ENCODE results near the gene MED12L.
A peak's percentile ranks its signal among the peaks of the same experiment; 100 is the strongest.

MED12L gene

DNA sequence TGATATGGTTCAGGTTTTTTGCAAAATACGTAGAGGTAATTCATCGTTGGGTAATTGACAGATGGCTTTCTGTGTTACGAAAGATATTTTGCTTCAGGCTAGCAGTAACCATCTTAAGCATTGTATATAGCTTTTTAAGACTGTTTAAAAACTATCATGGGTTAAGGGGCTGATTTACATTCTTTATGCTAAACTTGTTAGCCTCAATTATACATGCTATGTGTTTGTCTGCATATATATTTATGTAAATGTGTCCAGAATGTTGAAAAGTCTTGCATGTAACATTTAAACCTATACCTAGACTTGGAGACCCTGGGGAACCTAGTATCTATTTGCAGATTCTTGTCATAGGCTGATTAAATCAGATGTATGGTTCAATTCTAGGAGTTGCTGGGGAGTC, 204.0 kb downstream of the MED12L start:
- DNase-seq (ENCODE audit: low read depth in 2 of 2) = no peak

DNA sequence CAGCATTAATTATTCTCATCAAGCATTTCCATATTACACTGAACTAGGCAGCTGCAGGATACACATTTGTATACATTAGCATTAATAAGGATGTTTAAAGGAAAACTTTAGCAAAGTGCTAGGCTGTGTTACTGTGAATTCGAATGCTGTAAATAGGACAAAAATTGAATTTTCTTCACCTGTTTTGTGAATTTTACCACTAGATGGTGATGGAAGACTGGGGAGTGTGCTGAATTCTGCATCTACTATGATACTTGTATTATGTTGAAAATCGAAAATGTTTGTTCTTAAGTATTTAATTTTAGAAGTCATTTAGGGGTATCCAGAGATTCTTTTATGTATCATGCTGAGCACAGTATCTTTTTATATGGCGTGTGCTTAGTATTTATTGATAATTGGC, 205.2 kb downstream of the MED12L start:
- DNase-seq (ENCODE audit: low read depth in 2 of 2) = no peak

DNA sequence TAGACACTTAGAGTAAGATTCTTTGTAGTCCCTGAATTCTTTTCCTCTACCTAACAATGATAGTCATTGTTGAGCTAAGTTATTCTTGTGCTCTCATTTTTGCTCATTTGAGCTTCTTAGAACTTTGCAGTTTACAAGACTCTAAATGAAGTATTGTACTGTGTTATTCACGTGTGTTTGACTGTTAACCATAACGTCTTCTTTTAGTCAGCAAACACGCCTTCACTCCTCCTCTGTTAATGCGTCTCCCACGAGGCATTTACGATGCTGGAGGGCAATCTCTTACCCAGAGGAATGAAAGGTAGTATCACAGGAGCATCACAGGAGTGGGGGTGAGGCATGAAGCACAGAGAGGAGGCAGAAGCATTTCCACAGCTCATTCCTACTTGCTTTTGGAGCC, 207.7 kb downstream of the MED12L start:
- DNase-seq (ENCODE audit: low read depth in 2 of 2) = no peak

DNA sequence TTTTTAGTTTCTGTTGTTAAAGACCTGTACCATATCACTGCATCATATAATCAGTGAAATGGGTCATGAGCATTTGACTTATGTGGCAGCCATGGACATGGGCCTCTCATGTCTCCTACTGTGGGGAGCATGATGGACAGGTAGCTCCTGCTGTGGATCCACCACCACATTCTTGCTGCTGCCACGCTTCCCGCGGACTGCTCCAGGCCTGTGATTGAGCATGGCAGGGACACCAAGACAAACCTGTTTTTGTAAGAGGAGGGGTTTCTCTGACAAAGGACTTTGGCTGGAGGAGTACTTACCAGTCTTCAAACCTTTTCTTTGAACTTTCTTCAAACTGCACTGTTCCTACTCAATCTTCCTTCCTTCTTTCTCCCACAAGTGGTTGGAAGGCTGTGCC, 210.8 kb downstream of the MED12L start:
- no peak for DNase-seq (ENCODE audit: low read depth in 2 of 2)

DNA sequence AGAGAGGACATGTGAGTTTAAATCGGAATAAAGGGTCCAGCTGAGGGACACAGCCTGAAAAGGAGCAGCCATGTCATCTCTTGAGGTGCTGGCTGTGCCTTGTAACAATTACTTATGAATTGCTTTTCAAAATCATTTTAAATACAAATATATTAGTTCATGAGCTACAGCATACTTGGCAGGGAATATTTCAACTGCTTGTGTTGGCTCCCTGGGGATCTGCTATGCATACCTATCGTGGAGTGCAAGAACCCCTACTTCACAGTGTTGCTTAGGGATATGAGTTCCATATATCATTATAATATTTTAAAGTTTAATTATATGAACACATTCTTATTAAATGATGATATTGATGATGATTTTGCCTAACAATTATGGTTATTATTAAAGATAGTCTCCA, 212.0 kb downstream of the MED12L start:
- DNase-seq (ENCODE audit: low read depth in 2 of 2) = no peak

DNA sequence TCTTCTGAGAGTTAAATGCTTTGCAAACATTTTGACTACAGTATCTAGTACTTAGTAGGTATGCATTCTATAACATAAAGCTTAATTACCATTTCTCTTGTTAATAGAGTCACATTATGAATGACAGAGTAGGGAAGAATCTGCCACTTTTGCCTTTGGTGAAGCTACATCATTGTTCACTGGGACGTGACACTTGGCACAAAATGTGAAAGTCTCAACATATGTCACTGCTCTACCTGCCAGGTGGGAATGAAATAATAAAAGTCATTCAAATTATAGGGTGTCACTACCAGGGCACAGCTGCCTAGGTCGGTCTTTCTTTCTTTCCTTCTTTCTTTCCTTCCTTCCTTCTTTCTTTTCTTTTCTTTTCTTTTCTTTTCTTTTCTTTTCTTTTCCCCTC, 213.5 kb downstream of the MED12L start:
- no peak for DNase-seq (ENCODE audit: low read depth in 2 of 2)

DNA sequence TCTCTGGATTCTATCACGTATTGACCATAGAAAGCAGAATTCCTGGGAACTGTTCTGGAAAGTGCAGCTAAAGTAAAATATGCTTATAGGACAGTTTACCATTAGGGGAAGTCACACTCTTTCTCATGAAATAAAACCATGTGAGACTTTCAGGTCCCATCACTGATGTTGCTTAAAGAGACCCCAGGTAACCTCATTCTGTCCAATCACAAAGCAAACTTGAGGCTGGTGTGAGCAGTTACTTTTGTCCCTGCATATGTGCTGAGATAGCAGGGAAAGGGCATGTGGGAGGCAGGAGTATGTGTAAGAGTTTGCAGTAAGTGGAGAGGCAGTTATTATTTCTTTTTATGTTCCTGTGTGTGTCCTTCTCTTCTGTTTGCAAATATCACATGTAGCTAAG, 215.1 kb downstream of the MED12L start:
- DNase-seq (ENCODE audit: low read depth in 2 of 2) = no peak

DNA sequence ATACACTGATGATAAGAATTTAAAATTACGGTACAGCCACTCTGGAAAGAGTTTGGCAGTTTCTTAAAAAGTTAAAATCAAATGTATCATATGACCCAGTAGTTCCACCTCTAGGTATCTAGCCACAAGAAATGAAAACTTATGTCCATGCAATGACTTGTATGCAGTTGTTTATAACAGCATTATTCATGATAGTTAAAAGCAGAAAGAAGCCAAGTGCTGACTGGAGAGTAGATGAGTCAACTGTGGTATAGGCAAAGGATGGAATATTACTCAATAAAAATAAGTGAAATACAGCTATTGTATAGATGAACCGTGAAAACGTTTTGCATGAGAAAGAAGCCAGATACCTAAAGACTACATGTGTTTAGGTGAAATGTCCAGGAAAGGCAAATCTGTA, 216.3 kb downstream of the MED12L start:
- peak; percentile 50 to 52 for DNase-seq (ENCODE audit: low read depth in 2 of 2)

DNA sequence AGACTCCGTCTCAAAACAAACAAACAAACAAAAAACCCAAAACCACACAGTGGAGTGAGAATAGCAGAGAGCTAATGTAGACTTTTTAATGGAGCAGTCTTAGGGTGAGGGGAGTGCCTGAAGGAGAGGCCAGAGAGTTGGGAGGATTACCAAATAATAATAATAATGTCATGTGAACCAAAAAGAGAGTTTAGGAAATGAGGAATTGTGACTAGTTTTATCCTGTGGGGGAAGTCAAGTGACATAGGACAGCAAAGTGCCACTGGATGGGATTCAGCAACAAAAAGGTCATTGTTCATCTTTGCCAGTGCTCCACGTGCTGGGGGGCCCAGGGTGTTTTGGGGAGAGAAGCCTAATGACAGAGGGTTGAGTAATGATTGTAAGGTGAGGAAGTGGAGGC, 218.3 kb downstream of the MED12L start:
- no peak for DNase-seq (ENCODE audit: low read depth in 2 of 2)

DNA sequence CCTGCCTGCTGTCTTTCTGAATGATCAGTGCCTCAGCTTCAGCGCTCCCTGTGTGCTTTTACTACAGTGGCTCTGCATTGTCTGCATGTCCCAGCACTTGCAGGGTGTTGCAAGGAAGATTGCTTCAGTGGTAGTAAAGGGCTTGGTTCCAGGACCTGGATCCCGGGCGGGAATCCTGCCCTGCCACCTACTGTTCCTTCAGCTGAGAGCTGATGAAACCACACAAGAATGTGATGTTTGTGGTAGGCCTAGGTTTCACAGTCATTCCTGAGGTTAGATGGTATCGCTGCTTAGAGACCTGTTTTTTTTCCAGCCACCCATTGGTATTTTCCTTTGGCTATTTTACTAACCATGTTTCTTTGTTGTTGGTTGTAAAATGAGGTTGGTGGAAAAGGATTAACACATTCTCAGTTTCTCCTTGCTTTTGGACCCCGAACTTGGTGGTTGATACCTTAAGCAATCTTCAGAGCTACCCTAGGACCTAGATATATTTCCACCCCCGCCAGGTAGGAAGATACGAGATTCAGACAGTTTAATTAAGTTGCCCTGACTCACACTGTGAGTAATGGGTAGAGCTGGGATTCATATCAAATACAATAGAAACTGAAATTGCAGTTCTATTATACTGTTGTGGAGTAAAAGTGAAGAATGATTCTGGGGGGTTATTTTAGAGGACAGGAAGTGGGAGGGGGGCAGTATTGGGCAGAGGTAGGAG, 219.8 kb downstream of the MED12L start:
- DNase-seq (ENCODE audit: low read depth in 2 of 2) = peak; percentile 96 to 97

DNA sequence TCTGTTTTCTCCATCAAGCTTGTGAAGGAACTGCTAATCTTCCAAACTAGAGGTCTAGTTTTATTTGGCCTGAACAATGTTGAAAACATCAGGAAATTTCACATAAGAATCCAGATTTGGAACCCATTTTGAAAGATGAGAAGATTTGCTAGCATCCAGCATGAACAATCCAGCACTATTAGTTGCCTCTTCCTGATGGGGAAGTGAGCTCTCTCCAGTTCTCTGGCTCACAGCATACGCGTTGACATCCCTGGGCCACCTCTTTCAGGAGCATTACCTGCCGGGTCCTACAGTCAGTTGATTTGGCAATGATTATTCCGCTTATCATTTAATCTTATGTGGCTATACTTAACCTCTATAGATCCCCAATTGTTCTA, 220.3 kb downstream of the MED12L start:
- DNase-seq (ENCODE audit: low read depth in 2 of 2) = no peak

DNA sequence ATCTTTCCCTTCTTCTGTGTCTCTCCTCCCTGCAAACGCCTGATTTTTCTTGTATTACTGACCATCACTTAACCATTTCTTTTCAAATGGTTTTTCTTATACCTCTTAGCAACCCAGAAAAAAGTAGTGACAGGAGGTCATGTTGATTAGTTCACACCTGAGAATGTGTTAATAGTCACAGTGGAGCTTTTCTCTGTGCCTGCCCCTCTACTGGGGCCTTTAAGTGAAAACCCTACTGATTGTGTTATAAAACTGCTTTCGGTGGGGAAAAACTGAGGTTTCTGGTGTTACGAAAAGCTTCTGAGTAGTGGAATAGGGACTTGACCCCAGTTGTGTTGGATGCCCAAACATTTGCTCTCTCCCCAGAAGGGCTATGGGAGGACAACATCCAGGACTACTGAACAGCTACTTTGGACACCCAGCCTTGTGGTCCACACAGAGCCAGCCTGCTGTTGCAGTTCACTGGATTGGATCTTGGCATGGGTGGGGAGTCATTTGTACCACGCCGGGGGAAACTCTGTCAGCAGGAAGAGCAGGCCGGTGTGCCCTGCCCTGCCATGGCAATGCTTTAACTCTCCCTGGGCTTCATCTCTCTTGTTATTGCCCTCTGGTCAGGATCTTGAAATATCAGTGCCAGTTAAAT, 220.8 kb downstream of the MED12L start:
- no peak for DNase-seq (ENCODE audit: low read depth in 2 of 2)

DNA sequence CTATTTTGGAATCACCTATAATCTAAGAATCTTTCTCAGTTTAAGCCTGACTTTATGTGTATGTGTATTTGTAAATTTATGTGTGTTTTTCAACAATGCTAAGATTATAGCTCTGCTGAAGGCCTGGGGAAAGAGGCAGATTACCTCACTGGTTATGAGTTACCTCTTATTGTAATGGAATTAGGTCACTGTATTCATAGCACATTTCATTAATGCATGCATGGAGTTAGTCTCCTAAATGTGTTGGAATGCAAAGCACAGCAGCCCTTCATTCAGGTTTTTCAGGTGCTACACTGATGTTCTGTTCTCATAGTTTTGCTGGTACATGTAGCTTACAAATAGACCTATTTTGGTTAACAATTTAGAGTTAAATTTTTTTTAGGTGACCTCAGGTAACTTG, 221.7 kb downstream of the MED12L start:
- DNase-seq (ENCODE audit: low read depth in 2 of 2) = no peak

DNA sequence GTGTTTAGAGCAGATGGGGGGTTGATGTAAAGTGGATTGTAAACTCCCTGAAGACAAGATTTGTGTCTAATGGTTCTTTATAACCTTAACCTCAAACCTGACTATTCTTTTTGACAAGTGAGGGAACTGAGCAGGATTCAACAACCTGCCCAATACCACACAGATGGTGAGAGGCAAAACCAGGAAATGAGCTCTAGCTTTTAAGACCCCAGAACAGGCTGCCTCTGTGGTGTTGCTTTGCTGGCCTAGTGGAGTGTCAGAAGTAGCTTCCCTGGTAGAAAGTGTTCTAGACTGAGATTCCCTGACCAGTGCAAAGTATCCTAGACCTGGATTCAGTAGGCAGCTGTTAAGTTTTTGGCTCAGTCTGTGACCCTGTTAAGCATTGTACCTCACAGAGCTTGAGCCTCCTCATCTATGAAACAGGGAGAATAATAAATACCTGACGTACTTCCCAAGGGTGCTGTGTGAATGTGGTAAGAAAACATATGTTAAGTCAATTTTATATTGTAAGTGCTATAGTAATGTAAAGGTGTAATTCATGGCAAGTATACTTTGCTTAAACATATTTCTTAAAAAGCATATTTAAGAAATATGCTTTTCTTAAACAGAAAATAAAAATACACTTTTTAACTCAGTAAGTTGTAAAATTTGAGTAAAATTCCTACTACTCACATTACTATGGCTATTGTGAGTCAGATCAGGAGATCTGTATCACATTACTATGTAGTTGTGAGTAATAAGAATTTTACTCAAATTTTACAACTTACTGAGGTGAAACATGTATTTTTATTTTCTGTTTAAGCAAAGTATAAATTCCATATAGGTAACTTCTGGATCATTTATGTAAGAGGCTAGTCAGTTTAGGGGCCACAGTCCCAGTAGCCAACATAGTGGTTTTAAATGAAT, 222.4 kb downstream of the MED12L start:
- no peak for DNase-seq (ENCODE audit: low read depth in 2 of 2)

DNA sequence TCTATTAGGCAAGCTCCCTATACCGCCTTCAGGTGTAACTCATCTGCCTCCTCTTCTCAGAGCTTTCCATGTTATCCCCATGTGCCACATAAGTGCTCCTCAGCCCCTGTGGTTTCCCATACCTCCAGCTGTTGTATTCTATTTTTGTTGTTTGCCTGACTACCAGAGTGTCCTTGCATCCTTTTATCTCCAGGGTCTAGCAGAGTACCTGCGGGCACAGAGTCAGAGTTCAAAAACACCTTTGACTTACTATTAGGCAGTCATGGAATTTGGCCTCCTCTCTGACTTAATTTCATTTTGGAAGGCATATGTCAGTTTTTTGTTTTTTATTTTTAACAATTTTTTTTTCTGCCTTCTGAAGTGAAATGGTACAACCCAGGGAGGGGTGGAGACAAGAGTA, 224.1 kb downstream of the MED12L start:
- DNase-seq (ENCODE audit: low read depth in 2 of 2) = no peak

DNA sequence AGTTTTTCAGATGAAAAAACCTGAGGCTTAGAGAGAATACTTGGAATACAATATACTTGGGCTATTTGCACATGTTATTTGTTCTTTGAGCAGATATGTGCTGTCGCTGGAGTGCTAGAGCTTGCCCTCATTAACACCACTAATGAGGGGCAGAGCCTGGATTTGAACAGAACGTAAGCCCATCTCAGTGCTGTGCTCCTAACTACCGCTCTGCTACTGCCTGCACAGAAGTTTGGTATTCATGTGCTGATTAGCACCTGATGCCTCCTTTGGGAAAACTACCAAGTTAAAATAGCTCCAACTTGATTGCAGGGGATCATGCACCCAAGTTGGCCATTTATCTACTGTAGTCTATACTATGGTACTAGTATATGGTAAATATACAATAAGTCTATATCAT, 227.5 kb downstream of the MED12L start:
- DNase-seq (ENCODE audit: low read depth in 2 of 2) = no peak

DNA sequence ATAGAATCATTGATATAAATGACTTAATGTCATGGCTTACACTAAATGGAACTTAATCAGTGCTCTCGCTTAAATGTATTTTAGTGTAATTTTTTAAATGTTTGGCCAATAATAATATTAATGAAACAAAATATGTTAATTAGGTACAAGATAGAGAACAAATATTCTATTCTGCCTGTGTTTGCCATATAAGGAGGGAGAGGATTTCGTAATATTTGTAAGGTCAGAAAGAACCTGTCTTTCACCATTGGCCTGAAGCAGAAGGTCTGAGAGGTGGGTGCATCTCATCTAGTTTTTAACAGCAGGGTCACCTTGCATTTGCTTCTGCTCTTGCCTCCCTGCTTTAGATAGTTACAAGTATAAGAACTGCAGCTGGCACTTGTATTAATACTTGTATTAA, 228.7 kb downstream of the MED12L start:
- no peak for DNase-seq (ENCODE audit: low read depth in 2 of 2)

DNA sequence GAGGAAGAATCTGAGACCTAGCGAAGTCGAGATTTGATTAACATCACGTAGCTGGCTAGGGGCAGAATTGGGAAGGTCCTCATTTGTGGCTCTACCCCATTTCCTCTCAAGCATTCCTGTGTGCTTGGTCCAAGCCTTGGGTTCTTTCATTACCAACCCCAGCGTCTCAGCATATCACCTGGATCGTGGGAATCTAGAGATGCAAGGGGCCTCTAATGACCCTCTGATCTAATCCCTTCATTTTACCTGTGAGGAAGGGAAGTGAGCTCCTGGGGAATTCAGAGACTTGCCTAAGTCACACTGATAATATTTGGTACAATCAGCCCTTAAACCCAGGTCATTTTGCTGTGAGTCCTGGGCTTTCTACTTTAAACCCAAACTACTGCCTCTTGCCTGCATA, 229.1 kb downstream of the MED12L start:
- DNase-seq (ENCODE audit: low read depth in 2 of 2) = no peak

DNA sequence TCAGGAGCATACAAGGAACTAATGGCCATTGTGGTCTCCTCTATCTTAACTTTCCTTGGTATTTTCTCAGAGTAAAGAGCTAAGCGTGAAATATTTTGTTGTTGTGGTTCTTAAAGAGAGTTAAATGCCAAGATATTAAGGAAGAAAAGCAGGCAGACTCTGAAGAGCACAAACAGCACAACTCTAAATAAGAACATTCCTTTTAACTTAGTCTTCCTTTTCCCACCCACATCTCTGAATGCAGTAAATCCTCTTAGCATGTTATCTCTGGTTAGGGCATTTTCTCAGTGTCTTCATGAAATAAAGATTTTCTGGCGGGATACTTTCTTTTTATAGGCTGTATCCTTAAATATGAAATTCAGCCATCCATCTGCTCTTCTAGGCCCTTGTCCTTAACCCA, 229.7 kb downstream of the MED12L start:
- DNase-seq (ENCODE audit: low read depth in 2 of 2) = no peak

DNA sequence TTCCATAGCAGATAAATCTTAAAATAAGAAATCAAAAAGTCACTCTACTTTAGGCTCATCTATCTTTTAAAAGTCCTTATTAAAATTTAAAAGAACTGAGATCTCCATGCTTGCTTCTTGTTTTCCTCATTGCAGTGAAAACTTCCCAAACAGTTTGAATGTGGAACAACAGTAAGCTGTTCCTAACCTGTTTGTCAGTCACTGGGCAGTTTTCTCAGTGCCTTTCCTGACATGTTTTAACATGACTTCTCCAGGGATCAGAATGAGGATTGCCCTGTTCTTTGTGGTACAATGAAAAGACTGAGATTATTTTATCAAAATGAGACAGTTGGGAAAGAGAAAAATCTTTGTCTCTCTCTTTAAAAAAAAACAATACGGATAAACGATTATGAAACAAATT, 230.4 kb downstream of the MED12L start:
- DNase-seq (ENCODE audit: low read depth in 2 of 2) = no peak

DNA sequence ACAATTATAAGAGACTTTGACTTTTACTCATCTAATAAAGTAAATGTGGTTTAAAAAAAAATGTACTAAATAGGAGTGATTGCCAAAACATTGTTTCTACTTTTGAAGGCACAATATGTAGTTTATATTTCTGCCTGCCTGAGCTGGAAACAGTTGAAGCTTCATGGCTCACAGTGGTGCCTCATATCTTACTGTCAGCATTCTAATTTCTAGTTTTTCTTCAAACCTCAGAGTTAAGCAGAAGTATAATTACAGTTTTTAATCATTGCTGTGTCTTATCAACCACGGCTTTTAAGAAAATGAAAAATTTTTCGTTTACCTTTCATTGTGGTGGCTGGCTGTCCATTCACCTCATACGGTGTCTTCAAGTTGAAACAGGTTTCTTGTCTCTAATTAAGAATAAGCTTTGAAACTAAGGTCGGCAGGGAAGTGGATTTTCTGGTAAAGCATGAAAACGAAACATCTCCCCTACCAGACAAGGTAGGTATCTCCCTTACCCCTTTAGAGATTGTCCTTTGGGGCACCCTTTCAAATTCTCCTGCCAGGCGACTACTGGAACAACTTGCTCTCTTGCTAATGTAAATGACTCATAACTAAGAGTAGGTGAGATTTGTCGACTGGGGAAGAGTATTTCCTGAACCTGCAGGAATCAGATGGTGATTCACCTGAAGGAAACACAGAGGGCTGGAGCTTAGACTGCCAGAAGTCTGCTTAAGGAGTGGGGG, 231.0 kb downstream of the MED12L start, which contains the start of gene GPR87:
TSS of gene GPR87 (minus strand) at position 554 of the 725 bp plus-strand sequence. CDS start 16,720 bp downstream, outside the sequence.
- no peak for DNase-seq (ENCODE audit: low read depth in 2 of 2)

DNA sequence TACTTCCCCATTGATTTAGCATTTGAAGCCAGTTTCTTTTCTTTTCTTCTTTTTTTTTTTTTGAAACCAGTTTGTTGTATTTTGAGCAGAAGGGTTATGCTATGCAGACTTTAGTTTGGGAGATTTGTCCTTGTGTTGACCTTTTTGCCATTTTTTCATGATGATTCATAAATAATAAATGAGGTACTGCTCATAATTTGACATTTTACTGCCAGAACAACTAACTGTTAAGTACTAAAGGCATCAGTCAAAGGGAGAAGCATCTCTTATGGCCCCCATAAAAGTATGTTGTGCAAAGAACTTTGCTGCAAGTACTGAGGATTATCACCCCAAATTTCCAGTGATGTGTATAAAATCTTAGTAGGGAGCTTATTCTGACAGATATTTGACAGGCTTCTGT, 232.8 kb downstream of the MED12L start:
- peak in 1 of 2 experiments; percentile 51 for DNase-seq (ENCODE audit: low read depth in 2 of 2)

Data from fibroblast of skin of left biceps (primary cell).